Measurements from ENCODE around the gene DCN.

Gene DCN

DNA sequence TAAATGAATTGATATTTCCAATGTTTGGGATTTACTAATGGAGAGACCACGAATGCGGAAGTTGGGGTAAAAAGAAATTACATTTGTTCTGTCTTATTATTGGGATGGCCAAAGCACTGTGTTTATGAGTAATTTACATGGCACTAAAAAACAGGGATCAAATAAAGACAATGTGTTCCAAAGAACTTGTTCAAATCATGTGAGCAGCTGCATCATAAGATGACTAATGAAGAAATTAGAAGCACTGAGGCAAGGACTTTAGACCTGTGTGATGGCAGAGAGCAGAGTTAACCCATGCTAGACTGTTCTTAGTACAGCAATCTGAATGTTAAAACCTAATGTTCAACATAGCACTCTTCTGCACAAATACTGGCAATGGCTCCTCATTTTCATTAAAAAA, 34.3 kb upstream of the DCN start:
- H3K4me1 ChIP-seq (ENCODE audit: insufficient read depth, low read length) = no peaks in the 10 kb centered on the region
- no peaks in the 10 kb centered on the region for H3K27me3 ChIP-seq (ENCODE audit: insufficient read depth, low read length, poor library complexity)
- H3K9ac ChIP-seq (ENCODE audit: low read depth, low read length) = no peak overlapping the region
- no peak for DNase-seq
- TF ChIP-seq CTCF (IDR thresholded peaks at IDR 0.05; ENCODE audit: borderline replicate concordance, extremely low read depth, low read length, poor library complexity, severe bottlenecking) = no peak
- no peak for TF ChIP-seq EZH2 (IDR thresholded peaks at IDR 0.05; ENCODE audit: borderline replicate concordance, low read depth, low read length, severe bottlenecking)
- no peak overlapping the region for H2AFZ ChIP-seq (ENCODE audit: low read depth, low read length)
- H3K4me3 ChIP-seq (ENCODE audit: low read depth in 1 of 2, low read length in 2 of 2) = no peak overlapping the region
- H4K20me1 ChIP-seq (ENCODE audit: insufficient read depth, low read length) = no peaks in the 10 kb centered on the region
- no peaks in the 10 kb centered on the region for H3K36me3 ChIP-seq (ENCODE audit: insufficient read depth, low read length)
- H3K79me2 ChIP-seq (ENCODE audit: insufficient read depth, low read length) = no peaks in the 10 kb centered on the region
- no peak for ATAC-seq (ENCODE audit: insufficient read depth, low read depth)
- no peak overlapping the region for H3K27ac ChIP-seq (ENCODE audit: low read length)
- no peak overlapping the region for H3K4me2 ChIP-seq (ENCODE audit: insufficient read depth, low read length)
- no peaks in the 10 kb centered on the region for H3K9me3 ChIP-seq (ENCODE audit: insufficient read depth, low read length, severe bottlenecking)

- Histone ChIP-seq H3K27me3 (ENCODE audit: insufficient read depth, low read length, poor library complexity) (no peaks in the 10 kb centered on the region), H3K4me2 (ENCODE audit: insufficient read depth, low read length) (no peak overlapping the region), H3K36me3 (ENCODE audit: insufficient read depth, low read length) (no peaks in the 10 kb centered on the region), H3K4me1 (ENCODE audit: insufficient read depth, low read length) (no peaks in the 10 kb centered on the region), H3K27ac (ENCODE audit: low read length) (no peak overlapping the region), H2AFZ (ENCODE audit: low read depth, low read length) (no peak overlapping the region), H4K20me1 (ENCODE audit: insufficient read depth, low read length) (no peaks in the 10 kb centered on the region), H3K79me2 (ENCODE audit: insufficient read depth, low read length) (no peaks in the 10 kb centered on the region), H3K9me3 (ENCODE audit: insufficient read depth, low read length, severe bottlenecking) (no peaks in the 10 kb centered on the region), H3K9ac (ENCODE audit: low read depth, low read length) (no peak overlapping the region), H3K4me3 (ENCODE audit: low read depth in 1 of 2, low read length in 2 of 2) (no peak overlapping the region)
- TF ChIP-seq EZH2 (IDR thresholded peaks at IDR 0.05; ENCODE audit: borderline replicate concordance, low read depth, low read length, severe bottlenecking) (no peak), CTCF (IDR thresholded peaks at IDR 0.05; ENCODE audit: borderline replicate concordance, extremely low read depth, low read length, poor library complexity, severe bottlenecking) (no peak)
- ATAC-seq (ENCODE audit: insufficient read depth, low read depth) (no peak), DNase-seq (no peak)
Measured at GRCh38 chr12:91215940-91216454, 33.4 kb upstream of the DCN start.

GRCh38 chr12:91211866-91212265, 29.2 kb upstream of the DCN start:
- Histone ChIP-seq H3K9me3 (ENCODE audit: insufficient read depth, low read length, severe bottlenecking) (no peaks in the 10 kb centered on the region), H2AFZ (ENCODE audit: low read depth, low read length) (no peak overlapping the region), H4K20me1 (ENCODE audit: insufficient read depth, low read length) (no peaks in the 10 kb centered on the region), H3K36me3 (ENCODE audit: insufficient read depth, low read length) (no peaks in the 10 kb centered on the region), H3K4me3 (ENCODE audit: low read depth in 1 of 2, low read length in 2 of 2) (no peak overlapping the region), H3K9ac (ENCODE audit: low read depth, low read length) (no peak overlapping the region), H3K27ac (ENCODE audit: low read length) (no peak overlapping the region), H3K4me1 (ENCODE audit: insufficient read depth, low read length) (no peaks in the 10 kb centered on the region), H3K4me2 (ENCODE audit: insufficient read depth, low read length) (no peak overlapping the region), H3K27me3 (ENCODE audit: insufficient read depth, low read length, poor library complexity) (no peaks in the 10 kb centered on the region), H3K79me2 (ENCODE audit: insufficient read depth, low read length) (no peaks in the 10 kb centered on the region)
- DNase-seq (no peak), ATAC-seq (ENCODE audit: insufficient read depth, low read depth) (no peak)
- TF ChIP-seq CTCF (IDR thresholded peaks at IDR 0.05; ENCODE audit: borderline replicate concordance, extremely low read depth, low read length, poor library complexity, severe bottlenecking) (no peak), EZH2 (IDR thresholded peaks at IDR 0.05; ENCODE audit: borderline replicate concordance, low read depth, low read length, severe bottlenecking) (no peak)

GRCh38 chr12:91210618-91211017, 28.0 kb upstream of the DCN start:
- no peak for TF ChIP-seq CTCF (IDR thresholded peaks at IDR 0.05; ENCODE audit: borderline replicate concordance, extremely low read depth, low read length, poor library complexity, severe bottlenecking)
- TF ChIP-seq EZH2 (IDR thresholded peaks at IDR 0.05; ENCODE audit: borderline replicate concordance, low read depth, low read length, severe bottlenecking) = no peak

More at GRCh38 chr12:91210618-91211017, 28.0 kb upstream of the DCN start:
- Histone ChIP-seq H3K4me3 (ENCODE audit: low read depth in 1 of 2, low read length in 2 of 2) (no peak overlapping the region), H3K9ac (ENCODE audit: low read depth, low read length) (no peak overlapping the region), H3K36me3 (ENCODE audit: insufficient read depth, low read length) (no peaks in the 10 kb centered on the region), H3K27ac (ENCODE audit: low read length) (no peak overlapping the region), H4K20me1 (ENCODE audit: insufficient read depth, low read length) (no peaks in the 10 kb centered on the region), H3K4me1 (ENCODE audit: insufficient read depth, low read length) (no peaks in the 10 kb centered on the region), H3K79me2 (ENCODE audit: insufficient read depth, low read length) (no peaks in the 10 kb centered on the region), H3K4me2 (ENCODE audit: insufficient read depth, low read length) (no peak overlapping the region), H3K27me3 (ENCODE audit: insufficient read depth, low read length, poor library complexity) (no peaks in the 10 kb centered on the region), H2AFZ (ENCODE audit: low read depth, low read length) (no peak overlapping the region), H3K9me3 (ENCODE audit: insufficient read depth, low read length, severe bottlenecking) (no peaks in the 10 kb centered on the region)
- ATAC-seq (ENCODE audit: insufficient read depth, low read depth) = no peak
- no peak for DNase-seq
